WTC11 (cell line): ENCODE measurements around the gene PSMA7. TPM values are rescaled to one million over a fixed set of nuclear protein-coding genes. Genes with fewer than 3 reads are reported as not detected.

Source experiments
- ATAC-seq: fragments of 200-7000 bp; cut with Tn5 transposase; 2 replicates; pipeline ENCODE4 v1.10.0; 2021; ENCODE audit warnings: mild to moderate bottlenecking, moderate library complexity
- CTCF ChIA-PET: fragments of 300-600 bp; sonication (Branson Sonifier 250); formaldehyde crosslinking; loops from one replicate; lab custom pipeline; 2021; ENCODE audit warnings: antibody characterized with exemption; lab: Charles Lee
- POLR2A ChIA-PET: fragments of 350-600 bp; sonication (Branson Sonifier 250); formaldehyde crosslinking; loops from one replicate; lab custom pipeline; 2021; ENCODE audit warnings: antibody characterized with exemption; lab: Charles Lee
- DNase-seq: peaks from one replicate; pipeline ENCODE4 v3.0.0; 2021; ENCODE audit warnings: low spot score
- H3K27ac Mint-ChIP-seq: 2 replicates; pipeline ENCODE4 v1.8.0; 2021; ENCODE audit warnings: mixed read lengths
- H3K27me3 Mint-ChIP-seq: 2 replicates; pipeline ENCODE4 v1.8.0; 2021; ENCODE audit warnings: low read depth, mild to moderate bottlenecking, moderate library complexity, mixed read lengths
- H3K36me3 Mint-ChIP-seq: 2 replicates; pipeline ENCODE4 v1.8.0; 2021; ENCODE audit warnings: mixed read lengths
- H3K4me1 Mint-ChIP-seq: 2 replicates; pipeline ENCODE4 v1.8.0; 2022; ENCODE audit warnings: mixed read lengths
- H3K4me3 Mint-ChIP-seq: 2 replicates; pipeline ENCODE4 v1.8.0; 2021; ENCODE audit warnings: mild to moderate bottlenecking, moderate library complexity, mixed read lengths
- H3K9me3 Mint-ChIP-seq: 2 replicates; pipeline ENCODE4 v1.8.0; 2021; ENCODE audit warnings: mixed read lengths
- ARID4B ChIP-seq: sonication (generic); formaldehyde crosslinking; IDR thresholded peaks from 2 replicates; pipeline ENCODE4 v1.8.0; 2023; ENCODE audit warnings: missing genetic modification reagents, mild to moderate bottlenecking, borderline replicate concordance
- ATF3 ChIP-seq: sonication (generic); formaldehyde crosslinking; conservative IDR thresholded peaks from 2 replicates; pipeline ENCODE4 v1.8.1; 2022; ENCODE audit warnings: mild to moderate bottlenecking, missing genetic modification reagents
- CREM ChIP-seq: sonication (generic); formaldehyde crosslinking; IDR thresholded peaks from 2 replicates; pipeline ENCODE4 v1.8.1; 2022; ENCODE audit warnings: mild to moderate bottlenecking, missing genetic modification reagents, moderate library complexity
- E2F5 ChIP-seq: sonication (generic); formaldehyde crosslinking; IDR thresholded peaks from 2 replicates; pipeline ENCODE4 v1.8.1; 2022; ENCODE audit warnings: mild to moderate bottlenecking, moderate library complexity, missing genetic modification reagents
- ELF4 ChIP-seq: sonication (generic); formaldehyde crosslinking; IDR thresholded peaks from 2 replicates; pipeline ENCODE4 v1.8.1; 2022; ENCODE audit warnings: low read depth, mild to moderate bottlenecking, moderate library complexity, missing genetic modification reagents
- GTF2I ChIP-seq: fragments of 250-450 bp; sonication (Bioruptor Pico); conservative IDR thresholded peaks from 2 replicates; pipeline ENCODE4 v1.4.0; 2021; ENCODE audit warnings: mild to moderate bottlenecking
- MXD4 ChIP-seq: fragments of 250-450 bp; sonication (Bioruptor Pico); IDR thresholded peaks from 2 replicates; pipeline ENCODE4 v1.8.0; 2021; ENCODE audit warnings: mild to moderate bottlenecking, moderate library complexity, borderline replicate concordance
- NR3C1 ChIP-seq: sonication (generic); formaldehyde crosslinking; conservative IDR thresholded peaks from 2 replicates; pipeline ENCODE4 v1.8.1; 2023; ENCODE audit warnings: low read depth, mild to moderate bottlenecking, missing genetic modification reagents
- TP53 ChIP-seq: sonication (generic); formaldehyde crosslinking; IDR thresholded peaks from 2 replicates; pipeline ENCODE4 v1.8.1; 2023; ENCODE audit warnings: mild to moderate bottlenecking, missing genetic modification reagents
- USF2 ChIP-seq: sonication (generic); formaldehyde crosslinking; IDR thresholded peaks from 2 replicates; pipeline ENCODE4 v1.8.1; 2023; ENCODE audit warnings: mild to moderate bottlenecking, missing genetic modification reagents, moderate library complexity
- ZNF232 ChIP-seq: sonication (generic); formaldehyde crosslinking; IDR thresholded peaks from 2 replicates; pipeline ENCODE4 v1.8.0; 2022; ENCODE audit warnings: mild to moderate bottlenecking, missing genetic modification reagents
- ZNF396 ChIP-seq: fragments of 250-450 bp; sonication (Bioruptor Pico); IDR thresholded peaks from 2 replicates; pipeline ENCODE4 v1.8.0; 2021; ENCODE audit warnings: mild to moderate bottlenecking, moderate library complexity, borderline replicate concordance
- ZNF416 ChIP-seq: fragments of 250-450 bp; sonication (Bioruptor Pico); IDR thresholded peaks from 2 replicates; pipeline ENCODE4 v1.9.0; 2021; ENCODE audit warnings: mild to moderate bottlenecking, inconsistent platforms
- ZSCAN18 ChIP-seq: fragments of 250-450 bp; sonication (Bioruptor Pico); IDR thresholded peaks from 2 replicates; pipeline ENCODE4 v2.1.2; 2022; ENCODE audit warnings: mild to moderate bottlenecking, moderate library complexity
- total RNA-seq: library from RNA; stranded (reverse); gene quantifications from 3 replicates; pipeline ENCODE4 v1.2.3, GENCODE V29; 2021

Gene PSMA7
- total RNA-seq, 1 experiment from 2014 or later: 364 TPM

- Mint-ChIP-seq H3K36me3 (peaks cover 83% of the 10 kb centered on the region), H3K27ac (no peak overlapping the region; the same call in 1 of the 2 replicates), H3K27me3 (no peaks in the 10 kb centered on the region), H3K4me1 (peaks cover 13% of the 10 kb centered on the region), H3K4me3 (no peak overlapping the region), H3K9me3 (no peaks in the 10 kb centered on the region)
- TF ChIP-seq E2F5 (CRISPR knock-in tag) (no peak), ZSCAN18 (CRISPR knock-in tag) (no peak), ZNF396 (CRISPR knock-in tag) (no peak), USF2 (CRISPR knock-in tag) (no peak), ATF3 (no peak), GTF2I (CRISPR knock-in tag) (no peak), ARID4B (no peak), MXD4 (CRISPR knock-in tag) (no peak), ZNF232 (CRISPR knock-in tag) (no peak), NR3C1 (CRISPR knock-in tag) (no peak)
- DNase-seq (no peak), ATAC-seq (no peak)
- ChIA-PET POLR2A (no interaction called here), CTCF (interaction anchor here (1.3 to 1.8 kb wide), 2 partner anchors 14 to 117 kb away, joined by 4 read pairs; no protein-coding TSS in a partner anchor)
These were observed 15.4 kb downstream of the PSMA7 start for GRCh38 chr20:62127799-62128198.

GRCh38 chr20:62126141-62126540 is 17.1 kb downstream of the PSMA7 start:
- Mint-ChIP-seq H3K27ac (no peak overlapping the region), H3K27me3 (no peaks in the 10 kb centered on the region), H3K36me3 (peaks cover 69% of the 10 kb centered on the region), H3K4me3 (no peak overlapping the region), H3K9me3 (no peaks in the 10 kb centered on the region), H3K4me1 (peaks cover 15% of the 10 kb centered on the region)
- no peak for TF ChIP-seq CREM
- no peak for TF ChIP-seq ZNF416 (CRISPR knock-in tag)
- no peak for TF ChIP-seq ELF4
- TF ChIP-seq TP53 (CRISPR knock-in tag): no peak
- no peak for TF ChIP-seq MXD4 (CRISPR knock-in tag)
- ATAC-seq: no peak
- DNase-seq: no peak
- ChIA-PET POLR2A (no interaction called here), CTCF (interaction anchor here (1.8 kb wide), 1 partner anchor 16 kb away, joined by 4 read pairs; no protein-coding TSS in a partner anchor)
